ENCODE measurements around the gene SAMD4A.
A peak's percentile ranks its signal among the peaks of the same experiment; 100 is the strongest.
"Not testable (repeated sequence)": the region's sequence is repeated elsewhere in the genome, so short reads cannot be mapped to it uniquely, and the experiment has no call there.

Gene SAMD4A

DNA sequence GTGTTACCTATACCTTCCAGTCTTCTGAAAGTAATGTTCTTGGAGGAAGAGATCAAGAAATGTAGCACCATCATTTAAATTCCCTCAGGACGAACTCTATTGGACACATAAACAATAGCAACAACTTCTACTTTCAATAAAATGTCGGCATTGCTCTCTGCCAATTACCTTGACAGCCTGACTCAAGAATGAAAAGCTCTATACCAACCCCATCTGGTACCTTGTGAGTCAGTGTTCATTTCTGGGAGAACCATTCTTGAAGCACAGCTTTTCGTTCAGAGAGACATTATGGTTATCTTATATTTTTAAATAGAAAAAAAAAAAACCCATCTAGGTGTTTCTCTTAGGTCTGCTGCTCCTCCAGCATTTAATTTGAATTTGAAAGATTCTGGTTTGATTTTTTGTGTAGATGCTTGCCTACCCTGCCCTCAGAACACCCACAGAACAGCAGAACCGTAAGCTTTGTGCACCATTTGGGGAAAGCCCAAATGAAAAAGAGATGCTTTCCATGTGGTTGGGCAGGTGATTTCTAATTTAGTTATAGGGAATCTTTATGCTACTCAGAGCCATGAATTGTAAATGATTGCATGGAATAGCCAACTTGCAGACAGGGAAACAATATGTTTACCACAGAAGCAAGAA is 156.0 kb downstream of the SAMD4A start:
- no peak for DNase-seq

DNA sequence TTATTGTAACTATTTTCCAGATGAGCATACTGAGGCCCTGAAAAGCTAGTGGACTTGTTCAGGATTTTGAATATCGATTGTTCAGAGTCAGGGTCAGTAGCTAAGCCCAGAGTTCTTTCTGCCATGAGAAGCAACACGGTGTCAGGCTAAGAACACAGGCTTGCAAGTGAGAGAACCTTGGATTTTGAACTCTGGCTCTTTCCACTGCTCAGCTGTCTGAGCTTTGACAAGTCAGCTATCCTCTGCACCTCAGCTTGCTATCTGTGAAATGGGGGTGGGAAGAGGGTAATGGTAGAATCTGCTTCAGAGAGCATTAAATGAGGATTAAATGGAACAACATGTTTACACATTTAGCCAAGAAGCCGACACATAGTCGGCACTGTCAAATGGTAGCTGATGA is 157.2 kb downstream of the SAMD4A start:
- no peak for DNase-seq

DNA sequence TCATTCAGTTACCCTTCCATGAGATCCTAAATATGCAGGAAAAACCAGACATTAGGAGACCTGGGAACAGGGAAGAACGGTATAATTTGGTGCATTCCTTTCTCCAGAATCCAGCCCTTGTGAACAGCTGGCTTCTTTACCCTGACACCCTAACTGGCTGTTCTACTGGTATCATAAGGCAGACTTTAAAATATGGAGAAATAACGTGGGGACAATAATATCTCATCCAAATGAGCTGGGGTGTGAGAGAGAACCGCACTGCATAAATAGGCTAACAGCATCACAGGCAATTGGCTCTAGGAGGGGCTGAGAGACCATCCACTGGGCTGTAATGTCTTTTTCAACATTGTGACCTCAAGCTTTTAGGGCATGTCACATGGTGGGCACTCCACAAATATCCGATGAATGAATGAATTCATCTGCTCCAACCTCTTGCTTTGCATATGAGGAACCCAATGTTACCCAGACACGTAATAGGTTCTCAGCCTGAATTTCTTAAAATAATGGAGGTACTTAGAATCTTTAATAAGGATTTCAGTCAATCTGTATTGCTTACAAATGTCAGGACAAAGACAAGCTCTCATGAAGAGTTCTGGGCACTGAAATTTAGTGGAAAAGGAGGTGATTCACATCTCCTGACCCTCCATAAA is 157.9 kb downstream of the SAMD4A start:
- DNase-seq, result no peak

DNA sequence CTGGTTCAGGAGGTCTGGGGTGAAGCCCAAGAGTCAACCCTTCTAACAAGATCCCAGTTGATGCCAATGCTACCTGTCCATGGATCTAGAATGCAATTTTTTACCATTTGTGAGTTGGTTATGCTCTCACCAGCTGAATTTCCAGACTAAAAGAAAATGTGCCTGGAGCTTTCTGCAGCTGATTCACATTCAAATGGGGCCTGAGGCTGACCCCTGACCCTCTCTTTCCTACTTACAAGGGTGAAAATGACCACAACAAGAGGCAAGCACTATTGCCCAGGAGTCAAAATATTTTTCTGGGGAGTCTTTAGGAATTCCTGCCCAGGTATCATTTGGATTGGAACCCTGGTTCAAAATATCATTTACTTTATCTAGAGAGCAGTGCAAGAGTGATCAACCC is 159.1 kb downstream of the SAMD4A start:
- DNase-seq, result no peak

DNA sequence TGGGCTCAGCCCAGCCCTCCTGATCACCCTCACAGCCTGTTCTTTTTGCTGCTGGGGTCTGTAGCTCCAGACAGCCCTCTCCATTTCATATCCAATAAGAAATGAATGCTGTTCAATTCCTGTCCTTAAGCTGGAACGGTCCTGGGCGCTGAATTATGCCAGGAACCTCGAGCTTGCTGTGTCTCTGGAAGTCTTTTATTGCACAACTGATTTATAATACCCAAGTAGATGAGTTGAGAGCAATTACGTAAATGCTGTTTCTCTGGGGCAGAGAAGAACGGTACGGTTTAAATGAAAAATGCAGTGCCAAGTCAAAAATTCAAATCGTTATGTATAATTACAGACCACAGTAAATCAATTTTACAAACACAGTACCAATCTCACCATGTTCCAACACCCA is 161.0 kb downstream of the SAMD4A start:
- DNase-seq, result peak in 2 of 56 donors; percentile 11 to 16

DNA sequence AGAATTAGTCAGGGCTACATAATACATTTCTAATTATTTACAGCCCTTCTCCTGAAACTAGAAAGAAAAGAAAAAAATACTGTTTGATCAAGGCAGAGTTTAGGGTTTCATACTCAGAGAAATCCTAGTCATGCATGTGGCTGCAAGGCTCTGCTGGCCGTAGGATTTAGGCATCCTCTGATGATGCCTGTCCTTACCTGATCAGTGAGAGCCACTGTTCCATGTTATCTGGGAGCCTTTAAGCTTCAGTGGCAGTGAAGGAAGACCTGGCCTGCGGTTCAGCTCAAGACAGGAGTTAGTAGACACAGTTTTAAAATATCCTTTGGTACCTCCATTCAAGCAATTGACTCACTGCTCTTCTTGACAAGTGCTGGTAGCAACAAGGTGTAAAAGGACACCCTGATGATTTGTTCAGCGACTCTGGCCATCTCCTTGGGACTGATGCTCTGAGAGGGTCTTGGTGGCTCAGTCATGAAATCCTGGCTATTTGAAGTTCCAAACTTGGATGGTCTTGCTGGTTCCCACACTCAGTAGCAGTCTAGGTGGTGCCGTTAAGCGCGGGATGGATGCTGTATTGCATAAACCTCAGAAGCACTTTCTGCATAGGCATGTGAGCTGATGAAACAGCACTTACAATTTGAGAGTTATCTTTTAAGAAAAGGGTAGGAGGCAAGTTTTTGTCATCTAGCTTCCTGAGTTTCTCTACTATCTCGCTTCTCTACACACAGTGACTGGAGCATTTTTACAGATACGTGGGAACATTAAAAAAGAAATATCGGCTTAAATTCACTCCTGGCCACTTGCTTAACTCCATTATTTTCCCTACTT is 162.0 kb downstream of the SAMD4A start:
- DNase-seq, result no peak

DNA sequence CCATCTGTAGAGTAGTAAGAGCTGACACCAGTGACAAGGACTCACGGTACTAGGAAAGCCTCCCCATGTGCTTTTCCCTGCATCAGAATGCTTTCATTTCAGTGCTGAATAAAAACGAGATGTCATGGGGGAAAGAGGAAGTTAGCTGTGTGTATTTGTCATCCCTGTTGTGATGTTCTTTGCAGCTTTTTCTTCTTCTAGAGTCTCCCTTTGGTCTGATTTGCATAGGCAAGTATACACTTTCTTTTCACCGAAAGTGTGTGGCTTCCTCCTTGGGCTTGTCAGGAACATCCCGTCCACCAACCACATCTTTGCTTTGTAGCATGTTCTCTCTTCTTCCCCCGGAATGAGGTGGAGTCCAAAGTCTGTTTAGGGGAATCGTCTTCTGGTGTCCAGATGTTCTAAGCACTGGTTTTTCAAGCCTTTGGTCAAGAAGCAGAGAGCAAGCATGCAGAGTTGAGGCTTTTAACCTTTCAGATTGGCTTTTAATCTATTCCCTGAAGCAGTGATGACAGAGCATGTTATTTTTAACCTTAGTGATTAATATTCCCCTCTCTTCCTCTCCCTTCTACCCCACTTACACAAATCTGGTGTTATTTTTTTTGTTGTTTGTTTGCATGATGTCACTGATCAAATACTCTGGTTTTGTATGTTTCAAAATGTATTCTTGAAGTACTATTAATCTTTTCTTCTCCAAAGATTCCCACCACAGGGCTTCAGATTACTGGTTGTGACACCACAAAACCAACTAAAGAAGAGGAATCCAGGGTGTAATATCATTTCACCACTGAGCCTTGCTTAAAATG is 163.4 kb downstream of the SAMD4A start:
- DNase-seq, result peak in 1 of 56 donors; percentile 14

DNA sequence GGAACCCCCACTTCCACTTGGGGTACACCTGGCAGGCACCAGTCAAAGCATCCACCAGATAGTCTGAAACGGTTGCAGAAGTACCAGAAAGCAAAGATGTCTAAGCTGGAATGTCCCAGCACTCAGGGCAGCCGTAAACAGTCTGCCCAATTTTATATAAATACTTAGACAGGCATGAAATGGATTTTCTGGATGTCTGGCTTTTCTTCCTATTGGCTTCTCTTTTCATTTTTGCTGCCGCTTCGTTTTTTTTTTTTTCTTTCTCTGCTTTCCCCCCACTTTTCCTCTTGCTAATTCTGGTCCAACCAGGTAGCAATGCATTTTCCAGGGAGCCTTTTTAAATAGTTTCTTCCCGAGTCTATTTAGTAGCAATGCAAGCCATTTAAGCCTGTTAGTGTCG is 168.0 kb downstream of the SAMD4A start:
- DNase-seq, result no peak

DNA sequence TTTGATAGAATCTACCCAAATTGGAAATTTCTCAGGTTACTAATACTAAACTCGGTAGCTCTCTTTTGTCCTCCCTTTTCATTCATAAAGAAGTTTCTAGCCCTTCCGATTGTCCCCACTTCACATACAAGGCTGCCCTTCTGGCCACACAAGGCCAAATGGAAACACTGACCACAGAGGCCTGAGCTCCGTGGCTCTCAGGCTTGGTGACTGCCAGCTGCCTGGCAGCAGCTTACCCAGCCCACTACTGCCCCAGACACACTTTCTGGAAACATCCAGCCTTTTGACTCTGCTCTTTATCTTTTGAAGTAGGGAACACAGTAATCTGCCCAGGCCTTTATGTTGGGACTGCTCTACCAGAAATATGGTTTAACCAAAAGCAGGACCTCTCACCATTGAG is 168.5 kb downstream of the SAMD4A start:
- peak in 1 of 56 donors; percentile 16 for DNase-seq

DNA sequence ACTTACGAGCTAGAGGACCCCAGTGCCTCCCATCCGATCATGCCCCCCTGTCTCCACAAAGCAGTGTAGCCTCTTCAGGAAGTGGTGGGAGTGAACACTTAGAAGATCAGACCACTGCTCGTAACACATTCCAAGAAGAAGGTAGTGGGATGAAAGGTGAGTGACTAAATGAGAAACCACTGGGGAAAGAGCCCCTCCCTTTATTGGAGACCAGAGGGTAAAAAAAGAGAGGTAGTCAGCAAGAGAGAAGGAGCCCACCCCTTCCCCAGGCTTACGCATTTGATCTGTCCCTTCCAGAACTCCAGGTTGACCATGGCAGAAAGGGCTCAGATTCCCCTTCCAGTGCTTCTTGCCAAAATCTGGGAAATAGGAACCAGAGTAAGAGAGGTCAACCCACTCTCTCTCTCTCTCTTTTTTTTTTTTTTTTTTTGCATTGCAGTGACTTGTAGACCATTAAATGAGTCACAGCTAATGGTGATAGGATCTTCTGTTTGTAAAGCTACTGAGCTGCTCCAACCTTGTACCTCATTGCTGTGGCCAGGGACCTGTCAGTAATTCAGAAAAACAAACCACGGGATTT is 170.3 kb downstream of the SAMD4A start:
- no peak for DNase-seq

DNA sequence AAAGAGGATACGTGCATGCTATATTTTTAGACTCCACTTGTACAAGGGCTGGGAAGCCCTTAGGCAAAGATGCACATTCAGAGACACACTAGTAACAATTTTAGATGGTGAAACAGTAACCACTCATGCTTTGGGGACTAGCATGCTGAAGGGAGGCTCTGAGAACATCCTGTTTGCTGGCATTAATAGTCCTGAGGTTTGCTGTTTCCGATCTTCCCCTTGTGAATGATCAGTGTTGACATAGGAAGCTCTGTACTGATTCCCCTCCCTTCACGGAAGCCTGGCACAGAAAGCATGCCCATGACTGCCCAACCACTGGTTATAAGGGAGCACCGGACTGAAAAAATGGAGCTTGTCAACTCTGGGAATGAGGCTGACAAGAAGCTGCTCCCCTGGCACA is 171.1 kb downstream of the SAMD4A start:
- DNase-seq, result peak in 2 of 56 donors; percentile 5 to 17

DNA sequence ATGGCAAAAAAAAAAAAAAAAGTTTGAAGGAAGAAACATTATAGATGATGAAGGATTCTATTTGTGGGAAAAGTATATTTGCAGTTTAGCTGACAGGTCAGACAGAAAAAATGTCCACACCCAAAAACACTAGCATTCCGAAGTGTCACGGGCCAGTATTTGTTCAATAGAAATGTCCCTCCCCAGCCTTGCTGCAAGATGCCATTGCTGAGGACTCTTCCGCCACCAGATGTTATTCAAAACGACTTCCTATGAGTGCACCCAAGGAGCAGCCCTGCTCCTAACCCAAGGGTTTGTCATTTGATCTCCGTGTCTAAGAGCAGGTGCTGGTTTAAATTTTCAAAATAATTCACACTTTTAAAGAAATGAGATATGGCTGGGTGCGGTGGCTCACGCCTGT is 172.6 kb downstream of the SAMD4A start:
- no peak for DNase-seq

DNA sequence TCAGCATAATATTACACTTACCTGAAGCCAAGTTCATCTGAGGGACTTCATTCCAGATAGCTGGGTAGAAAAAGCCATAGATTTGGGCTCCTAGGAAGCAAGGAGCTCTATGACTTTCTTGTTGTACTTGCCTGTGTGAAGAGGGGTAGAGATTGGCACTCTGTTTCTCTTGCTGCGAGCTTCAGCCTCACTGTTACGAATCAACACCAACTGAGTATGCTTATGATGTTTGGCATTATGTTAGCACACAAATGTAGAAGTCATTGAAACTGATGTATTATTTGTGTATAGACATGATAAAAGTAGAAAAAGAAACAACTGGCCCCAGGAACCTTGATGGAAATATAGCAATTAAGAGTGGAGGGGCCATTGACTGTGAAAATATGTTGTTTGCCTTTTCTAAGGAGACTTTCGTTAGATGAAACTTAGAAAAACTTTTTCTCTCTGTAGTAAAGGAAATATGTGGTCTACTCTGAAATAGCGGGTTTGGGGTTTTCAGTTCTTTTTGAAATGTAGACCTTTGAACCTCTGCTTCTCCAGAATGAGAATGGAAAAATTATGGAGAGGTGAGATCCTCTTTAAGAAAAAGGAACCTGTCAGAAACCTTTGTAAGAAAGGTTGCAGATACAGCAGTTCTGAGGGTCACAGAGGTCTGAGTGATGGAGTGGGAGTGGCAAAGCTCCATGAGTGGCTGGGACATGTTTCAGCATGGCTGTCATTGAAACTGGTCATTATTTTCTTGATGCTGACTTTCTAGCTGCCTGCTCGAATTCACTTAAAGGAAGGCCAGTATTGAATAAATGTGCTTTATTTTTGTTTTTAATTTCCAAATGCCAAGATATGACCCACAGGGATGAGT is 175.8 kb downstream of the SAMD4A start:
- no peak for DNase-seq

DNA sequence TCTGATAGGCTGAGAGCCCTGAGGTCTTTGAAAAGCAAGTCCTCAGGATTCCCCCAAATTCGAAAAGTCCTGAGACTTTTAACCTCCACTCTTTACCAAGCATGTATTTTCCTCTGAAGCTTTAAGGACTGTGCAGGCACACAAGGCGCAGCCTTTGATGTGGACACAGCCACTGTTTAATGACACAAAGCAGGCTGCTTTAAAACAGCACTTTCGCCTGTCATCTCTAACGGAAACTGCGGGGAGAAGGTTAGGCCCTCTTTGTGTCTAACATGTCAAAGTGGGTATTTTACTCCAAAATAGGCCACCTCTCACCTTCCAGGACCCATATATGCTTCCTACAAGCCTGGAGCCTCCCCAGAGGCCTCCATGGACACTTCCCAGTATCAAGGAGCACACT is 176.5 kb downstream of the SAMD4A start:
- DNase-seq, result no peak

DNA sequence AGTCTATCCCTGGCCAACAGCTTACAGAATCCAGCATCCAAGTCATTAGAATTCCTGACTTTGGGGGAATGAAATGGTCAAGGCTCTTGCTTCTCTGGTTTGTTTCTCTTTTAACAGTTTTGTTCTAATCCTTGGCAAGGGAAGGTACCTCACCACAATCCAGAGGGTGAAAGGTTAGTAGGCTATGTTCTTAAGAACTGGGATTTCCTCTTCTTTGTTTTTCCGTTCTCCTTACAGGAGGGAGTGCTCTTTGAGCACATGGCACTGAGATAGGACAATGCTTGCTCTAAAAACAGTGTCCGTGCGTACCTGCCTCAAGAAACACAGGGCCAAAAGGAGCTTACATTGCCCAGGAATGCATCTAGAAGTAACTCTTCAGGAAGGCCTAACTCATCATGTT is 179.1 kb downstream of the SAMD4A start:
- DNase-seq, result no peak

DNA sequence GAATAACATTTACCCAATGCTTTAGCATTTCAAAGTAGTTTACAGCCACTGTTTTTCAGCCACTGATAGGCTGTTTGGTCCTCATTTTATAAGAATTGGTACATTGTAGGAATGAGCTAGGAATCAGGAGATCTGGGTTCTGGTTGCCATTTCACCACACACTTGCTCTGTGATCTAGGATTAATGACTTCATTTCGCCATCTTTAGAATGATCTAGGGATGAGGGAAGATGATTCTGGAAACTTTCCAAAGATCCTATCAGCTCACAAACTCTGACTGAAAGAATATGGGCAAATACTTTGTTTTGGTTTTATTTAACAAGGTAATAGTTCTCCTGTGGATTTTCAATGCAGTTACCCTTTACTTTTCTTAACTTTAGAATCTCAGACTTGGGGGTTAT is 180.7 kb downstream of the SAMD4A start:
- no peak for DNase-seq

DNA sequence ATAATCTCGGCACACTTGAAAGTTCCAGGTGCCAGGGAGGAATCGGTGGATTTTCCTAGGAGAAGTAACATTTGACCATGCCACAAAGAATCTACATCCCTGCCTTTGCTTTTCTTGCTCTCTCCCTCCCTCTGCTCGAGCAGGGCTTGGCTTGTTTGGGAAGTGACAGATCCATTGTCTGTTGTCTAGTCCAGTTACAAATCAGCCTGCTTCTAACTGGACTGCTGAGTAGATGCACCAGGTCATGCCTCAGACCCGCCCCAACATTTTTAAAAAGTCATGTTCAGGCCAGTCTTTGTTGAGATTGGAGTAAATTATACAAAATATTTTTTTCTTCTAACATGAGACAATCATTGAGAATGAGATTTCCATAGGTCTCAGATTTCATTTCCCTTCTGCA is 182.3 kb downstream of the SAMD4A start:
- DNase-seq, result no peak

DNA sequence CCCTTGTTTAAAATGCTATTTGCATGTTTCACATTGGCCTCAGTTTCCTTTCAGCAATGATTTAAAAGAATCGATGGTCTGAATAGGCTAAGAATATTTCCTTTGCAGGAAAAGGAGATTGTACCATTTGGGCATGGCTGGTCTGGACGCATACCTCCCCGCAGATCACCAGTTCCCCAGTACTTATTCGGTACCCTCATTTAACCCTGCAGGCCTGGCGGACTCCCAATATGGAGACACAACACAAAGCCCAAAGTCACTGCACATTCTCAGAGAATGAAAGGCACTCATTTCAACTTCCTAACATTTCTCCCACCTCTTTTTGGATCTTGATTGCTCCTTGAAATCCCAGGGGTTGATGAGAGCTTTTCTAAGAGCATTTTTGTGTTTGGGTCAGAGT is 182.8 kb downstream of the SAMD4A start:
- no peak for DNase-seq

DNA sequence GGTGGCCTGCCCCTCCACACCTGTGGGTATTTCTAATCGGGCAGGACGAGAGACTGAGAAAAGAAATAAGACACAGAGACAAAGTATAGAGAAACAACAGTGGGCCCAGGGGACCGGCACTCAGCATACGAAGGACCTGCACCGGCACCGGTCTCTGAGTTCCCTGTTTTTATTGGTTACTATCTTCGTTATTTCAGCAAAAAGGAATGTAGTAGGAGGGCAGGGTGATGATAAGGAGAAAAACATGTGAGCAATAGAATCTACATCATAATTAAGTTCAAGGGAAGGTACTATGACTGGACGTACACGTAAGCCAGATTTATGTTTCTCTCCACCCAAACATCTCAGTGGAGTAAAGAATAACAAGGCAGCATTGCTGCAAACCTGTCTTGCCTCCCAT is 185.7 kb downstream of the SAMD4A start:
- DNase-seq, result not testable (repeated sequence)

DNA sequence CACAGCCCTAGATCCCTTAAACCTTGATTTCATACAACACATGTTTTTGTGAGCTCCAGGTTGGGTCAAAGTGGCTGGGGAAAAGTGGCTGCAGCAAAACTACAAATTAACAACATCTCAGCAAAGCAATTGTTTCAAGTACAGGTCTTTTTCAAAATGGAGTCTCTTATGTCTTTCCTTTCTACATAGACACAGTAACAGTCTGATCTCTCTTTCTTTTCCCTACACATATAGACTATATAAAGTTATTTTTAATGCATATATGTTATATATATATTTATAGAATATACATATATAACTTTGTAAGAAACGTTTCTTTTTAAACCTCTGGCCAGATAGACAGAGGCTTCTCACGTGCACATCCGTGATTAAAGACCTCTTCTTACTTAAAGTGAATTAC is 186.5 kb downstream of the SAMD4A start:
- DNase-seq, result not testable (repeated sequence)
